ENCODE results near the gene PABPC1L2A.
"Not testable (repeated sequence)": the region's sequence is repeated elsewhere in the genome, so short reads cannot be mapped to it uniquely, and the experiment has no call there.

Gene PABPC1L2A

GRCh38 chrX:73079024-73079562 lies at the start of gene PABPC1L2A:
PABPC1L2A (minus strand) TSS chrX:73079512; CDS start chrX:73079386, 126 bp downstream.
- not testable (repeated sequence) for H3K4me3 ChIP-seq (ENCODE audit: low read length)

DNA sequence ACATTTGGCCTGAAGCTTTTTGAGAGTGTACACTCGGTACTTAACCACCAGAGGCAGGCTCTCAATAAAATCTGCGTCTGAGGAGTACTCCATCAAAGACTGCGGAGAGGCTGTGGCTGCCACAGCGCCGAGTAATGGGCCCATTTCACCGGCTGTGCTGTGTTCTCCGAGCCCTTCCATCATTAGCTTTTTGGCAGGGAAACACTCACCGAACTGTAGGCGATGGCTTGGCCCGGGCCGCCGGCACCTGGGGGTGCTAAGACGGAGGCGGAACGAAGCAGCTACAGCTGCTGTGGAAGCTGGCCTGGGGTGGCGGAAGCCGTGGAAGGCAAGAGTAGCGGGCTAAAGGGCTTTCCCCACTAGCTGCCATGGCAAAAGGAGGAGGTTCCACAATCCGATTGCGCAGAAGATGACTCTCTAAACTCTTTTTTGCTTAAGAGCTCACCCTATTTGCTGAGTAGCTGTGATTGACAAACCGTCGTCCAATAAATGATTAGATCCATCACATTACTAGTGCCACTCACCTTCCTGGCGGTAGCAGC lies 48.5 kb upstream of the PABPC1L2A start:
- no peak overlapping the region for H3K4me3 ChIP-seq (ENCODE audit: low read length)
- no peak for TF ChIP-seq ZNF274 (IDR thresholded peaks at IDR 0.05; ENCODE audit: low read depth, low read length)

DNA sequence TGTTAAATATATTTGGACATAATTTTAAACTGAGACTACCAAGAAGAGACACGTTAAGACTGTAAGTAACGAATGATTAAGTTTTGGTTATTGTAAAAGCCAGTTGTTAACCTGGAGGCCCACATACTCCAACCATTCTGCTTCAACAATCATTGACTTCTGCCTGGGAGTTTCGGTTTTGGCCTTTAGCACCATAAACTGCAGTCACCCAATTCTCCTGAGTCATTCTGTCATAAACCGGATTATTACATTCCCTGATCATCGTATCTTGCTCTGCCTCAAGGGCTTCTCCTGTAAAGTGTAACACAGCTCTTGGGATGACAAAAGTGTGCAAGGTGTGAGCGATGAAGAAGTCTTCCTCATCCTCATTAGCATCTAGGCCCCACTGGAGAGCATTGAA lies 46.9 kb upstream of the PABPC1L2A start:
- TF ChIP-seq ZNF274 (IDR thresholded peaks at IDR 0.05; ENCODE audit: low read depth, low read length) = no peak
- H3K4me3 ChIP-seq (ENCODE audit: low read length) = no peak overlapping the region

DNA sequence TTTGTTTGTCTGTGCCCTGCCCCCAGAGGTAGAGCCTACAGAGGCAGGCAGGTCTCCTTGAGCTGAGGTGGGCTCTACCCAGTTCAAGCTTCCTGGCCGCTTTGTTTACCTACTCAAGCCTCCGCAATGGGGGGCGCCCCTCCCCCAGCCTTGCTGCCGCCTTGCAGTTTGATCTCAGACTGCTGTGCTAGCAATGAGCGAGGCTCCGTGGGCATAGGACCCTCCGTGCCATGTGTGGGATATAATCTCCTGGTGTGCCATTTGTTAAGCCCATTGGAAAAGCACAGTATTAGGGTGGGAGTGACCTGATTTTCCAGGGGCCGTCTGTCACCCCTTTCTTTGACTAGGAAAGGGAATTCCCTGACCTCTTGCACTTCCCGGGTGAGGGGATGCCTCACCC lies 20.2 kb upstream of the PABPC1L2A start:
- H3K4me3 ChIP-seq (ENCODE audit: low read length) = not testable (repeated sequence)

- not testable (repeated sequence) for H3K4me3 ChIP-seq (ENCODE audit: low read length)
These were observed 7.5 kb upstream of the PABPC1L2A start for GRCh38 chrX:73086766-73087165.

DNA sequence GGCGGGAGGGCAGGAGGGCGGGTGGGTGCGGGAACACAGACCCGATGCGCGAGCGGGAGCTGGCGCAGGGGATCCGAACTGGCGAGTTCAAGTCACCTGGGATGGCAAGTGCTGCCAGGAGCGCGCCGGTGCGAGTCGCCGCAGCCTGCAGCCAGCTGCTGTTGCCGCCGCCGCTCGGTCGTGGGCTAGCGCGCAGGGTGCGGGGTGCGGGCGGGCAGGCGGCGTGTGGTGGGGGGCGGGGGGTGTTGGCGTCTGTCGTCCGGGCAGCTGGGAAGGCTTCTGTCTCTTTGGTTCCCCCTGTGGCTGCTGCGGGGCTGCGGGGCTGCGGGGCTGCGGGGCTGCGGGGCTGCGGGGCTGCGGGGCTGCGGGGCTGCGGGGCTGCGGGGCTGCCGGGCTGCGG lies 572 bp upstream of the PABPC1L2A start:
- not testable (repeated sequence) for H3K4me3 ChIP-seq (ENCODE audit: low read length)

DNA sequence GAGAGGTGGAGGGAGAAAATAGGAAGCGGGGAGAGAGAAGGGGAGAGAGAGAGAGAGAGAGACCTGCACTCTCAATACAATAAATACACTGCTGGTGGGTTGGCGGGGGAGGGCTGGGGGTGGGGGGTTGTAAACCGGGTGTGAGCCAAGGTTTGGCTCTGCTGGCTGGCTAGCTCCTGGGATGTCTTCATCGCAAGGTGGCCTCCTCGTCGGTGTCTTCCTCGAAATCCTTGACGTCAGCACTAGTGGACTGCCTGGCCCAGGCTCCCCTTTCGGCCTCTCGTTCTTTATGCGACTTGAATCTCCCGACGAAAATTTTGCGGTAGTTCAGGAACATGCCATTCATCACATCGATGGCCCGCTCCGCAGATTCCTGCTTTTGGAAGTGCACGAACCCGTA lies 715 bp downstream of the PABPC1L2A start:
- not testable (repeated sequence) for H3K4me3 ChIP-seq (ENCODE audit: low read length)

DNA sequence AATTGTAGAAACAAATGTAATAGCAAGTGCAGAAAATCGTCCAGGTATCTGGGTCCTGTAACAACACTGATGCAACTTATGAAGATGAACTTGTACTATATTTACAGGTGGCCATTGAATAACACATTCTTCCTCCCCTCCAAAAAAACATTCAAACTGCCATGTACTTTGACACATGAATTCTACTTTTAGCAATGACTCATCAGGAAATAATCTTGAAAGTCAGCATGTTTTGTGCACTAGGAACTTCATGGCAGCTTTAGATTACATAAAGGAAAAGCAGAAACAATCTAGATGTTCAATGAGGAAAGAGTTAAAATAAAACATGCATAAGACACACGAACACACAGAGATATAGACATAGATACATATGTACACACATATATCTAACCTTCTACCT lies 2.5 kb downstream of the PABPC1L2A start:
- TF ChIP-seq ZNF274 (IDR thresholded peaks at IDR 0.05; ENCODE audit: low read depth, low read length) = no peak
- no peak overlapping the region for H3K4me3 ChIP-seq (ENCODE audit: low read length)

DNA sequence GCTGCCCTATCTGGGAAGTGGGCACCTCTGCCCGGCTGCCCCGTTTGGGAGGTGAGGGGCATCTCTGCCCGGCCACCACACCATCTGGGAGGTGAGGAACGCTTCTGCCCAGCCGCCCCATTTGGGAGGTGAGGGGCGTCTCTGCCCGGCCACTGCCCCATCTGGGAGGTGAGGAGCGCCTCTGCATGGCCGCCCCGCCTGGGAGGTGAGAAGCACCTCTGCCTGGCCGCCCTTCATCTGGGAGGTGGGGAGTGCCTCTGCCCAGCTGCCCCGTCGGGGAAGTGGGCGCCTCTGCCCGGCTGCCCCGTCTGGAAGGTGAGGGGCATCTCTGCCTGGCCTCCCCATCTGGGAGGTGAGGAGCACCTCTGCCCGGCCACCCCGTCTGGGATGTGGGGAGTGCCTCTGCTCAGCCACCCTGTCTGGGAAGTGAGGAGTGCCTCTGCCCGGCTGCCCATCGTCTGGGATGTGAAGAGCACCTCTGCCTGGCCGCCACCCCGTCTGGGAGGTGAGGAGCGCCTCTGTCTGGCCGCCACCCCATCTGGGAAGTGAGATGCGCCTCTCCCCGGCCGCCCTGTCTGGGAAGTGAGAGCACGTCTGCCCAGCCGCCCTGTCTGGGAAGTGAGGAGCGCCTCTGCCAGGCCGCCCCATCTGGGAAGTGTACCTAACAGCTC lies 9.8 kb downstream of the PABPC1L2A start:
- H3K4me3 ChIP-seq (ENCODE audit: low read length) = no peak overlapping the region
- no peak for TF ChIP-seq ZNF274 (IDR thresholded peaks at IDR 0.05; ENCODE audit: low read depth, low read length)

DNA sequence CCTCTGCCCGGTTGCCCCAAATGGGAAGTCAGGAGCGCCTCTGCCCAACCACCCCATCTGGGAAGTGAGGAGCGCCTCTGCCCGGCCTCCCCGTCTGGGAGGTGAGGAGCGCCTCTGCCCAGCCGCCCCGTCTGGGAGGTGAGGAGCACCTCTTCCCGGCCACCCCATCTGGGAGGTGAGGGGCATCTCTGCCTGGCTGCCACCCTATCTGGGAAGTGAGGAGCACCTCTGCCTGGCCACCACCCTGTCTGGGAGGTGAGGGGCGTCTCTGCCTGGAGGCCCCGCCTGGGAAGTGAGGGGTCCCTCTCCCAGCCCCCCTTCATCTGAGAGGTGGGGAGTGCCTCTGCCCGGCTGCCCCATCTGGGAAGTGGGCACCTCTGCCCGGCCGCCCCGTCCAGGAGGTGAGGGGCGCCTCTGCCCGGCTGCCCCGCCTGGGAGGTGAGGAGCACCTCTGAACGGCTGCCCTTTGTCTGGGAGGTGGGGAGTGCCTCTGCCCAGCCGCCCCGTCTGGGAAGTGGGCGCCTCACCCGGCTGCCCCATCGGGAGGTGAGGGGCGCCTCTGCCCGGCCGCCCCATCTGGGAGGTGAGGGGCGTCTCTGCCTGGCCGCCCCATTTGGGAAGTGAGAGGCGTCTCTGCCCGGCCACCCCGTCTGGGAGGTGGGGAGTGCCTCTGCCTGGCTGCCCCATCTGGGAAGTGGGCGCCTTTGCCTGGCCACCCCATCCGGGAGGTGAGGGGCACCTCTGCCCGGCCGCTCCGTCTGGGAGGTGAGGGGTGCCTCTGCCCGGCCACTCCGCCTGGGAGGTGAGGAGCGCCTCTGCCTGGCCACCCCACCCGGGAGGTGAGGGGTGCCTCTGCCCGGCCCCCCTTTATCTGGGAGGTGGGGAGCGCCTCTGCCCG lies 10.6 kb downstream of the PABPC1L2A start:
- H3K4me3 ChIP-seq (ENCODE audit: low read length) = no peak overlapping the region
- no peak for TF ChIP-seq ZNF274 (IDR thresholded peaks at IDR 0.05; ENCODE audit: low read depth, low read length)

- not testable (repeated sequence) for H3K4me3 ChIP-seq (ENCODE audit: low read length)
These were observed 11.4 kb downstream of the PABPC1L2A start for GRCh38 chrX:73067761-73068466.

DNA sequence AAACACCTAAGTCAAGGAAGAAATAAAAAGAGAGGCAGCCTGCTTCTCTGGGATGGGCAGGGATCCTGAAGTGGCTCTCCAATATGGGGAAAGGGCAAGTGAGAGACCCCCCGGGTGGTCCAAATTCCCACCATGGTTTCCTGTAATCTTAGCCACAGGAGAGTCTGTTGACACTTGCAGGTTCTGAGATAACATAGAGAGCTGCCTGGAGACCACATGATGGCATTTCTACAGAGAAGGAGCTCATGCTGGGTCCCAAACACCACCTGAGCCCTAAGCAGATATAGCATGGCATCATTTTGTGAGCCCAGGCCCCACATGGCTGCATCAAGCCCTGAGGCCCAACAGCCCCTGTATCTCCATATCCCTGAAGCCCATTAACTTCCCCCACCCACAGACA lies 50.4 kb downstream of the PABPC1L2A start:
- no peak for TF ChIP-seq ZNF274 (IDR thresholded peaks at IDR 0.05; ENCODE audit: low read depth, low read length)

More for the DNA sequence above, 50.4 kb downstream of the PABPC1L2A start:
- H3K4me3 ChIP-seq (ENCODE audit: low read length) = no peak overlapping the region
